PC-3 (cell line): ENCODE results near the gene TTBK2.

ENCODE experiments used
- CTCF ChIP-seq: fragments of 300-600 bp; sonication (generic); conservative IDR thresholded peaks from 2 replicates; pipeline ENCODE4 v1.5.1; 2017; ENCODE audit warnings: antibody characterized with exemption, low read depth, mild to moderate bottlenecking, low read length
- EZH2 ChIP-seq: fragments of 300-600 bp; sonication (generic); IDR thresholded peaks from one replicate; pipeline ENCODE4 v1.6.1; 2017; ENCODE audit warnings: antibody characterized with exemption, mild to moderate bottlenecking, low read length; ENCODE audit not compliant: unreplicated experiment
- EZH2phosphoT487 ChIP-seq: fragments of 300-600 bp; sonication (generic); IDR thresholded peaks from 2 replicates; pipeline ENCODE4 v1.6.1; 2018; ENCODE audit warnings: mild to moderate bottlenecking, antibody characterized with exemption, low read length, borderline replicate concordance

GRCh38 chr15:42744195-42744594, 176.4 kb downstream of the TTBK2 start:
- TF ChIP-seq CTCF, result no peak
- TF ChIP-seq EZH2, result no peak
- no peak for TF ChIP-seq EZH2phosphoT487
